ENCODE data around the gene WFDC12.
"Not testable (repeated sequence)": the region's sequence is repeated elsewhere in the genome, so short reads cannot be mapped to it uniquely, and the experiment has no call there.

The WFDC12 gene

GRCh38 chr20:45124365-45124764 lies at the start of gene WFDC12:
Gene WFDC12 (minus strand): TSS chr20:45124465. CDS start chr20:45124447, 18 bp downstream.
- no peak for DNase-seq (ENCODE audit: low read depth)

GRCh38 chr20:45173522-45173921 lies 49.3 kb upstream of the WFDC12 start:
- DNase-seq (ENCODE audit: low read depth): no peak

- no peak for DNase-seq (ENCODE audit: low read depth)
These were observed 40.6 kb upstream of the WFDC12 start for GRCh38 chr20:45164906-45165305.

- no peak for DNase-seq (ENCODE audit: low read depth)
These were observed 39.0 kb upstream of the WFDC12 start for GRCh38 chr20:45163083-45163803.

- DNase-seq (ENCODE audit: low read depth): peak; percentile 78
These were observed 33.7 kb upstream of the WFDC12 start for GRCh38 chr20:45157962-45158361.

- DNase-seq (ENCODE audit: low read depth): no peak
These were observed 32.4 kb upstream of the WFDC12 start for GRCh38 chr20:45156713-45157112.

GRCh38 chr20:45154794-45155193 lies 30.5 kb upstream of the WFDC12 start:
- not testable (repeated sequence) for DNase-seq (ENCODE audit: low read depth)

GRCh38 chr20:45154183-45154582 lies 29.9 kb upstream of the WFDC12 start:
- peak; percentile 16 for DNase-seq (ENCODE audit: low read depth)

- DNase-seq (ENCODE audit: low read depth): no peak
These were observed 29.5 kb upstream of the WFDC12 start for GRCh38 chr20:45153752-45154151.

GRCh38 chr20:45153147-45153546 lies 28.9 kb upstream of the WFDC12 start:
- DNase-seq (ENCODE audit: low read depth): no peak

- DNase-seq (ENCODE audit: low read depth): no peak
These were observed 28.1 kb upstream of the WFDC12 start for GRCh38 chr20:45152405-45152804.

- DNase-seq (ENCODE audit: low read depth): no peak
These were observed 24.8 kb upstream of the WFDC12 start for GRCh38 chr20:45149062-45149461.

- DNase-seq (ENCODE audit: low read depth): no peak
These were observed 16.6 kb upstream of the WFDC12 start for GRCh38 chr20:45140836-45141235.

GRCh38 chr20:45139733-45140375 lies 15.6 kb upstream of the WFDC12 start:
- DNase-seq (ENCODE audit: low read depth): not testable (repeated sequence)

- peak; percentile 14 for DNase-seq (ENCODE audit: low read depth)
These were observed 14.5 kb upstream of the WFDC12 start for GRCh38 chr20:45138561-45139300.

GRCh38 chr20:45136911-45137310 lies 12.6 kb upstream of the WFDC12 start:
- DNase-seq (ENCODE audit: low read depth): no peak

GRCh38 chr20:45128099-45128498 lies 3.8 kb upstream of the WFDC12 start:
- peak; percentile 18 for DNase-seq (ENCODE audit: low read depth)

GRCh38 chr20:45121388-45121787 lies 2.9 kb downstream of the WFDC12 start:
- DNase-seq (ENCODE audit: low read depth): no peak

- DNase-seq (ENCODE audit: low read depth): no peak
These were observed 4.6 kb downstream of the WFDC12 start for GRCh38 chr20:45119556-45120266.

GRCh38 chr20:45118028-45118427 lies 6.2 kb downstream of the WFDC12 start:
- DNase-seq (ENCODE audit: low read depth): no peak

GRCh38 chr20:45117581-45117980 lies 6.7 kb downstream of the WFDC12 start:
- DNase-seq (ENCODE audit: low read depth): no peak

- no peak for DNase-seq (ENCODE audit: low read depth)
These were observed 8.4 kb downstream of the WFDC12 start for GRCh38 chr20:45115829-45116228.
